Iris pigment epithelial cell (primary cell): ENCODE measurements around the gene PSME2.
"Not testable (repeated sequence)": the region's sequence is repeated elsewhere in the genome, so short reads cannot be mapped to it uniquely, and the experiment has no call there.

Experiments used
- DNase-seq: peaks from one replicate; pipeline ENCODE4 v3.0.0-alpha.2; 2011; ENCODE audit warnings: low read depth

PSME2 gene

DNA sequence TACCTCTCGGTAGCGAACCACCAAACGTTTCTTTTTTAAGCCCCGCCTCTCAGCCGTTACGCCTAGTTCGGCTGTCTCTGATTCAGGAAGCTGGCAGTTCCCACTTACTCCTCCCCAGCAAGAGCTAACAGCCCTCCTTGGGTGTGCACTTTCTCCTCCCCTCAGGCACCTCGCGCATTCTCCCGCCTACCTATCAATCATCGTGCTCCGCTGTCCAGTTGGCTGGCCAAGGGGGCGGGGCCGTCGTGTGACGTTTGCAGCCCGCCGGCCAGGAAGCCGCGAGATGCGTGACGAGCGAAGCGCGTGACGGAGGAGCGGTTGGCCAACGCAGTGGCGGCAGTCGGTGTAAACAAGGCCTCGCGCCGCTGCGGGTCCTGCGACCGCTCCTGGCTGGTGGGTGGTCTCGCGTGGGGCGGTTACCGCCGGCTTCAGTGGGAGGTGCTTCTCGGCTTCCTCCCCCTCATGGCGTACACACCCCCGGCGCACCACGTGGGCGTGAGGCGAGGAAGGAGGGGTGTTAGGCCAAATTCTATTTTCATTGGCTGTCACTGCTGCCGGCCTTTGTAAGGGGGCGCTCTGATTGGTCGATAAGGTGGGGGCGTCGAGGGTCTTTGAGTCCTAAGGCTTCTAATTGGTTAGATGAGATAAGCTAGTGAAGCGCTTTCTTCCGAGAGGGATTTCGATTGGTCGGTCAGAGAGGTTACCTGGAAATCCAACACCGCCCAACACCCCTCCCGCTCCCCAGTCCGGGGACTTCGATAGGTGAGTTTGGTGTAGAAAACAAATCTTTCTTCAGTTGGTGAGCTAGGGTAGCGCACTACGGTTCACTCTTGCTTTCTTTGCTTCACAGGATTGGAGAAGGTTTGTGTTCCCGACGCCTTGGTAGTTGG is 31.6 kb downstream of the PSME2 start, which contains the start of the genes DCAF11 and NRL:
Gene DCAF11 (plus strand): TSS at position 246 of the 890 bp plus-strand sequence. CDS start 818 bp downstream, outside the sequence.
Gene NRL (minus strand): TSS at position 418 of the 890 bp plus-strand sequence. CDS start 32,101 bp downstream, outside the sequence.
- peak; percentile 100 for DNase-seq

DNA sequence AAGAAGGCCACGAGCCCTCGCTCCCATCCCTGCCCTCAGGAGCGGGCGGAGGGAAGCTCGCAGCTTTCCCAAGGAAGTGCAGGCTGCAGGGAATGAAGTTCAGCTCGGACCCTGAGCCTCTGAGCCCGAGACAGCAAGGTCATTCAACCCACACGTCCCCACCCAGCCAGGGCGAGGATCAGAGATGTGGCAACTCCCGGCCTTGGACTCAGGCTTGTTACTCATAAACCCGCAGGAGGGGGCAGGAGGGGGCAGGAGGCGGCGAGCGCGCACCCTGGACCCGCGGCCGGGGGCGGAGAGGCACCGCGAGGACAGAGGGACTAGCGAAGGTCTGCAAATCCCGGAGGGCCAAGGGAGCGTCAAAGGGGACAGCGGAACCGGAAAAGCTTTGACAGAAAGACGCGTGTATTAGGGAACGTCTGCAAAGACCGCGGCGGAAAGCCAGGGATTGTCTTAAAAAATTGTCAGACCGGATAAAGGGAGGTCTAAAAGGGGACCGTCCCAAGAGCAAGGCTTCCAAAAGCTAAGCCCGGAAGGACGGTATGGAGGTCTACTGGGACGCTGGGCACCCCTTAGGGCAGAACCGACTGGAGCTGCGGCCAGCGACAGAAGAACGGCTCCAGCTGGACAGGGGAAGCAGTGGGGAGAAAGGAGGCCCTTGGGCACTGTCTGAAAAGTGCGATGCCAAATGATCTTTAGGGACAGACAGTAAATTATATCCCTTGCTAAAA is 32.4 kb downstream of the PSME2 start:
- DNase-seq, result peak; percentile 93

DNA sequence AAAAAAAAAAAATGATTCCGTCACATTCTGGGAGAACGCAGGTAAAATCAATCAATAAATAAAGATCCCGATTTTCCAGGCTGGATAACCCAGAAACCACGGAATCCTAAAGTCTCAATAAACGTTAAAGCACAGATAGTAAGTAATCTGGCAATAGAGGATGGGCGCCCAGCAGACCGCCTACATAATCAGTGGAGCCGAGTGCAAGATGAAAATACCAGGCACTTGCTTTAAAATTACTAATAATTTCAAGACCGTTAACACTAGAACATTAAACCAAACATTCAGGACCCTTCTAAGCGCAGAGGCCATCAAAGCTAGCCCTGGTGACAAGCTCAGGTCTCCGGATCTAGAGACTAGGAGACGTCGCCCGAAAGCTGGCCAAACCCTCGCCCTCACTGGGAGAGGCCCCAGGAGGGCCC is 33.0 kb downstream of the PSME2 start:
- DNase-seq, result peak; percentile 12

DNA sequence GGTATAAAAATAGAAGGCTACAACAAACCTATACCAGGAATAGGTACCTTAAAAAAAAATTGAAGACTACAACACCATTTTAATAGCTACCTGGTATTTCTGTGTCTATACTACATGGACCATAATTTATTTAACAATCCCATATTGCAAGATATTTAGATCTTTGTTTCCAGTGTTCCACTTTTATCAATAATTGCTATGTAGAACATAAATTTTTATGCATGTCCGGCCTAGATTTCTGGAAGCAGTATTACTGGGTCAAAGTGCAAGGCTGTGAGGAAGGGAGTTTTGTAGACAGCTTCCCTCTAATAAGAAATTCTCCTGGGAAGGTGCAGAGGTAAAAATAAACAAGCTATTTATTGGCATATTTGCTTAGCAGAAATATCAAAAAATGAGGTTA is 35.9 kb downstream of the PSME2 start:
- DNase-seq, result no peak

DNA sequence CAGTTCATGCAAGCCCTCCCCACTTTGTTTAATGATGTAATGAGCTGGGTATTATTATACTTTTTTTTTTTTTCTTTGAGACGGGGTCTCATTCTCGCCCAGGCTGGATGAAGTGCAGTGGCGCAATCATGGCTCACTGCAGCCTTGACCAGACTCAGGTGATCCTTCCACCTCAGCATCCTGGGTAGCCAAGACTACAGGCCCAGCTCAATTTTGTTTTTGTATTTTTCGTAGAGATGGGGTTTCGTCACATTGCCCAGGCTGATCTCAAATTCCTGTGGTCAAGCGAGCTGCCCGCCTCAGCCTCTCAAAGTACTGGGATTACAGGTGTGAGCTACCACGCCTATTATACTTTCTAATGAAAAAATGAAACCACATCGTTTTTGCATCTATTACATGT is 36.4 kb downstream of the PSME2 start:
- DNase-seq, result no peak

DNA sequence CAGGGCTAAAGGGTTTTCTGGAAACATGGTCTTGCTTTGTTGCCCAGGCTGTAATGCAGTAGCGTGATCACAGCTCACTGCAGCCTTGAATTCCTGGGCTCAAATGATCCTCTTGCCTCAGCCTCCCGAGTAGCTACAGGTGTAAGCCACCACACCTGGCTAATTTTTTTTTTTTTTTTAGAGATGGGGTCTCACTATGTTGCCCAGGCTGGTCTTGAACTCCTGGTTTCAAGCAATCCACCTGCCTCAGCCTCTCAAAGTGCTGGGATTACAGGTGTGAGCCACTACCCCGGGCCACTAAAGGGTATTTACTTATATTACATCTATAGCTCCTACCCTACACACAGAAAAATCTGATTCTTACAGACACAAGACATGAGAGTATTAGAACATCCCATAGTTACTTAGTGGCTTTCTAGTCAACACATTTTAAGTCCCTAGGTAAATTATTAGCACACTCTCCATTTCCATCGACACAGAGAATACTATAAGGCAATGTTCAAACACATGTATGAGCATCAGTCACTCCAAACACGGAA is 38.0 kb downstream of the PSME2 start:
- no peak for DNase-seq

DNA sequence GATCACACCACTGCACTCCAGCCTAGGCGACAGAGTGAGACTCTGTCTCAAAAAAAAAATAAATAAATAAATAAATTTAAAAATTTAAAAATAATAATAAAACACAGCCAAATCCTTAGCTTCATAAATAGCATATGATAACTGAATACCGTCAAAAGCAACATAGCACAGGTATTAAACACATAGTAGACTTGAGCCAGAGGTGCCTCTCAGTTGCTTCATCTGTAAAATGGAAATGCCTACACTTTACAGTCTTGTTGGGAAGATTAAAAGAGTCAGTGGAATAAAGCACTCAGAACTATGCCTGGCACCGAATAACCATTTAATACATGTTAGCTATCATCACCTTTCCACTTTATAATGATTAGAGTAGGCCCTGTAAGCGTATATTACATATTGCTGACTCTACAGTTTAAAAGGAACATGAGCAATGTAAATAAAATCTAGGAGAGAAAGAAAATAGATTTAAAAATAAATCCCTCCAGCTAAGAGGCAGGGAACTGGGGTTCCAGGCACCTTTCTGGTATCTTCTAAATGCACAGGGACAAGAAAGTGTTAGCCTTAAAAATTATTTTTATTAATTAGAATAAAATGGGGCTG is 39.6 kb downstream of the PSME2 start:
- DNase-seq, result no peak

DNA sequence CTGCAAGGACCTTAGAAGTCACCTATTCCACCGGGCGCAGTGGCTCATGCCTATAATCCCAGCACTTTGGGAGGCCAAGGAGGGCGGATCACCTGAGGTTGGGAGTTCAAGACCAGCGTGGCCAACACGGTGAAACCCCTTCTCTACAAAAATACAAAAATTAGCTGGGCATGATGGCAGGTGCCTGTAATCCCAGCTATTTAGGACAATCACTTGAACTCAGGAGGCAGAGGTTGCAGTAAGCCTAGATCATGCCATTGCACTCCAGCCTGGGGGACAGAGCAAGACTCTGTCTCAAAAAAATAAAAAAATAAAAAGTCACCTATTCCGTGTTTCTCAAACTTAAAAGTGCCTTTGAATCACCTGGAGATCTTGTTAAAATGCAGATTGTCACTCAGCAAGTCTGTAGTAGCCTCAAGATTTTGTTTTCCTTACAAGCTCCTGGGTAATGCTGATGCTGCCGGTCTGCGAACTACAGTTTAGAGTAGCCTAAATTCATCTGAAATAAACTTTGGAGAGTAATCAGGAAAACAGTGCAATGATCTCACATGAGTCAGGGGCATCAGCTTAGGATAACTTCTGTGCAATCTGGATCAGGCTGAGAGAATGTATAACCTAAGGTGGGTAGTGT is 40.7 kb downstream of the PSME2 start:
- not testable (repeated sequence) for DNase-seq

DNA sequence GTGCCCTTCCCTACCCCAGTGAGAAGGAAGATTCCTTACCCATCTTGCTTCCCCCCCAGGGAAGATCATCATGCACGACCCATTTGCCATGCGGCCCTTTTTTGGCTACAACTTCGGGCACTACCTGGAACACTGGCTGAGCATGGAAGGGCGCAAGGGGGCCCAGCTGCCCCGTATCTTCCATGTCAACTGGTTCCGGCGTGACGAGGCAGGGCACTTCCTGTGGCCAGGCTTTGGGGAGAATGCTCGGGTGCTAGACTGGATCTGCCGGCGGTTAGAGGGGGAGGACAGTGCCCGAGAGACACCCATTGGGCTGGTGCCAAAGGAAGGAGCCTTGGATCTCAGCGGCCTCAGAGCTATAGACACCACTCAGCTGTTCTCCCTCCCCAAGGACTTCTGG is 43.0 kb downstream of the PSME2 start:
- no peak for DNase-seq

DNA sequence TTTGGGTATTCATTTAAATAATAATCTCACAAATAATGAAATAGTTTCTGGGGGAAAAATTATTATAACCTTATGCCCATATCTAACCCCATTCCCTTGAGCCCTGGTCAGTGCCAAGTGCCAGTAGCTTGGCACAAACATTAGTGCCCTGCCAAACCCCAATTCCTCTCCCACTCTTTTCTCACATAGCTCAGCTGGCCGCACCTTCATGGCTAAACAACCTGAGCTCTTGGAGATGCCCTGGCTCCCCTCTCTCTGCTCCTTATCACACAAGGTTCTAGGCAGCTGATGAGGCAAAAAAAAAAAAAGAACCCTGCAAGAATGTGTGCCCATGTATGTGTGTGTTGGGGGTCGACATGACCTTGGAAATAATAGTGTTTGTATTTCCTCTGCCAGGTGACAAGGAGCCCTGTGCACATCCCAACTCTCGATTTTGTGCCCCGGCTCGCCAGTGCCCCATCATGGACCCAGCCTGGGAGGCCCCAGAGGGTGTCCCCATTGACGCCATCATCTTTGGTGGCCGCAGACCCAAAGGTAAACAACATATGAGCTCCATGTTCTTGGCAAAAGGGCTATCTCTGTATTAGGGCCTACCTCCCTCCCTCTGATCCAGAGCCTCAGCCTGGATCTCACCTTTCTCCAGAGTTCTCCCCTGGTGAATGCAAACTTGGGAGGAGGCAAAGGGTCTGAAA is 43.9 kb downstream of the PSME2 start:
- DNase-seq, result no peak

DNA sequence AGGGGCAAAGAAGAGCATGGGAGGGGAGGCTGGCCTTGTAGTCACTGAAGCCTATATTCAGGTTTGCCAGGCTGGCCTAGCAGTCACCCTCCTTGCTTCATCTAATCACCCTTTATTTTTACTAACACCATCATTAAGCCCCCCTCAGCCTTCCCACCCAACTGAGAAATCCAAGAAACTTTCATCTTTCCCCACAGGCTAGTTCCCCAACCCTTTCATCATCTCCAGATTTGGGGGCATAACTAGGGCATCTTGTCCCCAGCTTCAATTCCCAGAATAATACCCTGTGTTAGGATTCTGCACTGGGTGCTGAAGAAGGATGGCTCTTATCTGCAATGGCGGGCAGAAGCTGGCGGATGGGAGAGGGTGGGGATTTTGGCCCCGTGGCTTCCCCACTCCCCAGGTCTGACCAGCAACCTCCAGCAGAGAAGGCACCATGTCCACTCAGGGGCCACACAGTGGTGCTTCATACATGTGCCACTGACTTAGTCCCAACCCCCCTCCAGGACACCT is 45.4 kb downstream of the PSME2 start:
- DNase-seq, result no peak

DNA sequence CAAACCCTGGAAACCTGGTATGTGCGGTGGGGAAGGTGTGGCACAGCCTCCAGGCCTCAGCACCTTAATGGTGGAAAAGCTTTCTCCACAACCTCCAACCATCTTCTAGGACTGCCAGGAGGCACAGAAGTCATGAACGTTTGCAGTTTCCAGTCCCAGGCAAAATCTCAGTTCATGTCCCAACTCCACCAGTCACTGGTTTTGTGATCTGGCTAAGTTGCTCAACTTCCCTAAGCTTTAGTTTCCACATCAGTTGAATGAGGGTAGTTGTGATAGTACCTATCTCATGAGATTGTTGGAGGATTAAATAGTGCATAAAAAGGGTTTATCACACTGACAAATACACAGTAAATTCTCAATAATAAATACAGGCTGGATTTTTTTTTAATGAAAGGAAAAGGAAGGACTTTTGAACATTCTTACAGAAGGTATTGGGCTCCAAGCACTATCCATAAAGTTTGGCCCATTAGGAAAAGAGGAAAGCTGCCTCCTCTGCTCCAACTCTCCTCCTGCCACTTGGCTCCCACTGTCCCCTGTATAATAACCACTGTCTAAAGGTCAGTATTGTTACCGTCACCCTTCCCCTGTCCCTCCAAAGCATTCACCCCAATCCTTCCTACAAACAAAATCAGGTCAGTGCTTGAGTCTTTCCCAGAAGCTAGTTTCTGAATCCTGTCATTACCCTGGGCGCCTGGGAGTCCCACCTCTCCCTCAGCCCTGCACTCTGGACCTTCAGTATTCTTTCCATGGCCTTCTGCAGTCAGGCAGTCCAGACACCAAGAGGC is 46.0 kb downstream of the PSME2 start:
- DNase-seq, result no peak

DNA sequence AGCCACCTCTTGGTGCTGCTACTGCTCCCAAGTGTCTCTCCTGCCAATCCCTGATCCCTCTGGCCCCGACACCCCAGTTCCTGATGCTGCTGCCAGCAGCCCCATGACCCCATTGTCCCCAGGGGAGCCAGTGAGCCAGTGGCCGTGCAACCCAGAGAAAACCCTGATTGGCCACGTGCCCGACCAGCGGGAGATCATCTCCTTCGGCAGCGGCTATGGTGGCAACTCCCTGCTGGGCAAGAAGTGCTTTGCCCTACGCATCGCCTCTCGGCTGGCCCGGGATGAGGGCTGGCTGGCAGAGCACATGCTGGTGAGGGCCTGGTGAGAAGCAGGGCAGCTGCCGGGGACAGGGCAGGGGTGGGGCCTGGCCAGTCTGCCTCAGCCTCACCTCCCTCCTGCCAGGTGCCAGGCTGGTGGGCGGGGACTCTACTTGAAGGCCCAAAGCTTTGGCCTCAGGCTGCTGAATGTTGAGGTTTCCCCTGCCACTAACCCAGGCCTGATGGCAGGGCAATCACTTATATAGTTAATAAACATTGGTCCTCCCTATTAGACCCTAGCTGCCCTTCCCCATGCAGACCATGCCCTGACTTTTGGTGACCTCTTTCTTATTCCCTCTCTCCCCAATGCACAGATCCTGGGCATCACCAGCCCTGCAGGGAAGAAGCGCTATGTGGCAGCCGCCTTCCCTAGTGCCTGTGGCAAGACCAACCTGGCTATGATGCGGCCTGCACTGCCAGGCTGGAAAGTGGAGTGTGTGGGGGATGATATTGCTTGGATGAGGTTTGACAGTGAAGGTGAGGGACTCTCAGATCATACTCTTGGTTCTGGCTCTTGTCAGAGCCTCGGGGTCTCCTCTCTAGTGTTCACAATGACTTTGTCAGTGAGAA is 47.2 kb downstream of the PSME2 start:
- DNase-seq, result no peak

DNA sequence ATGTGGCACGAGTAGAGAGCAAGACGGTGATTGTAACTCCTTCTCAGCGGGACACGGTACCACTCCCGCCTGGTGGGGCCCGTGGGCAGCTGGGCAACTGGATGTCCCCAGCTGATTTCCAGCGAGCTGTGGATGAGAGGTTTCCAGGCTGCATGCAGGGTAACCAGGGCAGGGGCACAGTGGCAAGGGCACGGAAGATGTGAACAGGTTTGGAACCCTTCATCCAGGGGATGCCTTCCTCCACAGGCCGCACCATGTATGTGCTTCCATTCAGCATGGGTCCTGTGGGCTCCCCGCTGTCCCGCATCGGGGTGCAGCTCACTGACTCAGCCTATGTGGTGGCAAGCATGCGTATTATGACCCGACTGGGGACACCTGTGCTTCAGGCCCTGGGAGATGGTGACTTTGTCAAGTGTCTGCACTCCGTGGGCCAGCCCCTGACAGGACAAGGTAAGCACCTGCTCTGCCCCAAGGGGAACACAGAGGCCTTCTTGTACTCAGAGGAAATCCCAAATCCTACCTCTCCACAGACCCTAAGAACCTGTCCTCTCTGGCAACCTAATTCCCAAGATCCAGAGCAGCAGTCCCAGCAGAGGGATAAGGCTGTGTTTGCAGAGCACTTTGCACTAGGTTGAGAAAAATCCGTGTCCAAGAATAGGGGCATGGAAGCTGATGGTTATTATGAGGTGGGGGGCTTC is 48.0 kb downstream of the PSME2 start:
- no peak for DNase-seq

DNA sequence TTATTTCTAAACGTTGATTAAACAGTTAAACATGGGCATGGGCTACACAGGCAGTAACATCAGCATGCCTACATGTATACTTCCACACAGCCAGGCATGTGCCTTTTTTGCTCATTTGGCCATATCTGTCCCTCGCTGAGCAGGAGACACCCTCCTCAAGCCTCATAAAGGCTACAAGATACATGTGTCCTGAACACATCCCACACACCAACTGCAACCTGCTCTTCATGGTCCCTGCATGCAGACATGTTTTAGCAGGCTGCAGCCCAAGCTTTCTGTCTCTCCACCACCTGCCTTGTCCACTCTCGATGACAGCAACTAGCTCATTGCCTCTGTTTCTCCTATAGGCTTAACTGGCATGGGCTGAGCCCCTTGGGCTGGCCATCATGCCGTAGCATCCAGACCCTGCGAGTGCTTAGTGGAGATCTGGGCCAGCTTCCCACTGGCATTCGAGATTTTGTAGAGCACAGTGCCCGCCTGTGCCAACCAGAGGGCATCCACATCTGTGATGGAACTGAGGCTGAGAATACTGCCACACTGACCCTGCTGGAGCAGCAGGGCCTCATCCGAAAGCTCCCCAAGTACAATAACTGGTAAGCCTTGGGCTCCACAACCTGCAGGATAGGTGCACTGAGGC is 49.7 kb downstream of the PSME2 start:
- no peak for DNase-seq

DNA sequence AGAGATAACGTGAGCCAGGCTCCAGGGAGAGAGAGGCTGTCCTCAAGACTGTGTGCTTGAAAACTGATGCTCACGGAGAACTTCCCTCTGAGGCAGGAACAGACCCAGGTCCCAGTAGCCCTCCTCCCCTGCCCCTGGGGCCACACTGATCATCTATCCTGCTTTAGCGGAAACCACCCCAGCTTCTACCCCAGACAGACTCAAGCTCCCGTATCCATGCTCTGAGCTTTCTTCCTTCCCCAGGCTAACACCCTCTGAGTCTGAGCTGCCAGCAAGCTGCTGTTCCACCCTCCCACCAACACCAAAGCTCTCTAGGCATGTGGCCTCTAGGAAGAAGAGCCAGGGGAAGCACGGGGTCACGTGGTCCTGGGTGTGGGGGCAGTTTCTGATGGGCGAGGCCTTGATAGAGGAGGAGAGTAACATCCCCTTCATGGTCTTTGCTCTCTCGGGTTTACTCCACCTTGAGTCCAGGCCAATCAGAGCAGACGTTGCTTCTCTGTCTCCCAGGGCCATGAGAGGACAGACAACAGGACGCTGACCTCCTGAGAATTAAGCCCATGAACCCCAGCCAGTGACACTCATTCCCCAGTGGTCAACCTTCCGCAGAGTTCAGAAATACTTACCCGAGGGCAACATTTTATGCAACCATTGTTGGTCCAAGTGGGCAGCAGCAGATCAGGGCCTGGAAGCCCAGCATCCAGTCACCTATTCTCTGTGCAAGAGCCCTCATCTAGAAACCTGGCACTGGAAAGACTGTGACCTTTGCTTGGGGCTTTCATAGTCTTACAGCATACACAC is 50.9 kb downstream of the PSME2 start:
- peak; percentile 12 for DNase-seq

DNA sequence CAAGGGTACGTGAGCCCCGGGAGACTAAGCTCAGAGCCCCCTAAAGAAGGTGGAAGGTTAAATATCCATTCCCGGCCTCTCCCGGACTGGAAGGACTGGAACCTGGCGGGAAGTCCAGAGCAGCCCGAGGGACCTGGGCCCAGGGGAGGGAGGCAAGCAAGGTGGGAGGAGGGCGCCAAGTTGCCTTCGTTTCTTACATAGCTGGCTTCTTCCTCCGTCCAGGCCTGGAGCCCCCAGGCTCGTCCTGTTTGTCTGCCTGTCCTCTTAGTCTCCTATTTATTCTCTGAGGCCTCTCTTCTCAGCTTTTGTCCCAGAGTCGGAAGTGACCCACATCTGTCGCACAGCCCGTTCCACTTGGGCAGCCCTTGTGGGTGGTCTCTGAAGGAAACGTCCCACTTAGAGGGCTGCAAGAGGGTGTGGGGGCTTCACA is 51.6 kb downstream of the PSME2 start:
- DNase-seq, result no peak
